GM18517 (cell line): Measurements from ENCODE around the gene SHOX.

ENCODE experiments used
- ATAC-seq: cut with Tn5 transposase; IDR thresholded peaks from one replicate; pipeline ENCODE4 v1.9.1; 2021; ENCODE audit warnings: mild to moderate bottlenecking, moderate library complexity; ENCODE audit not compliant: unreplicated experiment

Gene SHOX

GRCh38 chrX:663841-664240 lies 33.2 kb downstream of the SHOX start:
- no peak for ATAC-seq

GRCh38 chrX:666762-667720 lies 36.5 kb downstream of the SHOX start:
- ATAC-seq, result no peak

- no peak for ATAC-seq
Observed at GRCh38 chrX:670645-671044, 40.1 kb downstream of the SHOX start.

GRCh38 chrX:672931-673330 lies 42.3 kb downstream of the SHOX start:
- ATAC-seq, result no peak

GRCh38 chrX:675279-675954 lies 44.8 kb downstream of the SHOX start:
- ATAC-seq, result no peak

GRCh38 chrX:675955-676295 lies 45.3 kb downstream of the SHOX start:
- ATAC-seq, result no peak

GRCh38 chrX:677376-677775 lies 46.8 kb downstream of the SHOX start:
- ATAC-seq, result no peak

GRCh38 chrX:679291-679979 lies 48.8 kb downstream of the SHOX start:
- ATAC-seq, result no peak

- ATAC-seq, result no peak
Observed at GRCh38 chrX:680062-680461, 49.5 kb downstream of the SHOX start.

GRCh38 chrX:681989-682388 lies 51.4 kb downstream of the SHOX start:
- ATAC-seq, result no peak

GRCh38 chrX:682892-683291 lies 52.3 kb downstream of the SHOX start:
- no peak for ATAC-seq

GRCh38 chrX:683576-683975 lies 53.0 kb downstream of the SHOX start:
- ATAC-seq, result no peak

GRCh38 chrX:685120-686032 lies 54.8 kb downstream of the SHOX start:
- ATAC-seq, result no peak

- ATAC-seq, result no peak
Observed at GRCh38 chrX:689983-690382, 59.4 kb downstream of the SHOX start.

- ATAC-seq, result no peak
Observed at GRCh38 chrX:694800-695199, 64.2 kb downstream of the SHOX start.

- ATAC-seq, result no peak
Observed at GRCh38 chrX:698206-698605, 67.6 kb downstream of the SHOX start.

- ATAC-seq, result no peak
Observed at GRCh38 chrX:700936-701335, 70.3 kb downstream of the SHOX start.

- no peak for ATAC-seq
Observed at GRCh38 chrX:701673-702072, 71.1 kb downstream of the SHOX start.

GRCh38 chrX:703466-703865 lies 72.9 kb downstream of the SHOX start:
- no peak for ATAC-seq

GRCh38 chrX:703866-704265 lies 73.3 kb downstream of the SHOX start:
- no peak for ATAC-seq
